A549 (cell line): ENCODE results near the gene STING1. TPM values are rescaled to one million over a fixed set of nuclear protein-coding genes. Genes with fewer than 3 reads are reported as not detected.

Source experiments
- ATAC-seq, 2 experiments: fragments of 200-7000 bp in 1 of 2; fragments of >200 bp in 1 of 2; cut with Nextera tagmentation in 1 of 2; cut with Tn5 transposase in 1 of 2; 3 replicates each; pipeline versions ENCODE4 v1.8.0 to v1.9.1; 2018 to 2020; ENCODE audit warnings: mild to moderate bottlenecking in 1 of 2, moderate library complexity in 1 of 2
- CTCF ChIA-PET: fragments of 300-600 bp; sonication (Branson Sonifier 250); formaldehyde crosslinking; extraction: SDS; loops from one replicate; lab custom pipeline; 2021; ENCODE audit warnings: antibody characterized with exemption, inconsistent platforms; lab: Yijun Ruan, JAX
- POLR2A ChIA-PET: fragments of 350-600 bp; formaldehyde crosslinking; extraction: SDS; loops from one replicate; lab custom pipeline; 2021; ENCODE audit warnings: antibody characterized with exemption, inconsistent platforms; lab: Yijun Ruan, JAX
- DNase-seq, 2 experiments: peaks; one replicate each; pipeline versions ENCODE4 v3.0.0 to v3.0.0-alpha.2; 2011 to 2016; ENCODE audit warnings: low read depth in 1 of 2, low spot score in 1 of 2
- FAIRE-seq: peaks from 2 replicates; lab custom pipeline; 2011; peaks lifted over from hg19 to GRCh38; lab: Jason Lieb, UNC
- H3K27ac ChIP-seq, 2 experiments: fragments of >200 bp; sonication (Bioruptor Twin); formaldehyde crosslinking; 3 replicates each; pipeline ENCODE4 v1.5.1; 2016 to 2017
- H3K4me1 ChIP-seq: fragments of >200 bp; sonication (Bioruptor Twin); formaldehyde crosslinking; 3 replicates; pipeline ENCODE4 v1.6.1; 2016
- H3K4me2 ChIP-seq: fragments of >200 bp; sonication (Bioruptor Twin); formaldehyde crosslinking; 3 replicates; pipeline ENCODE4 v1.6.1; 2016
- H3K4me3 ChIP-seq: fragments of >200 bp; sonication (Bioruptor Twin); formaldehyde crosslinking; 3 replicates; pipeline ENCODE4 v1.5.1; 2016
- H3K9me3 ChIP-seq: fragments of >200 bp; sonication (Bioruptor Twin); formaldehyde crosslinking; 3 replicates; pipeline ENCODE4 v1.6.1; 2016
- CHD2 ChIP-seq: fragments of 150-350 bp; IDR thresholded peaks from 2 replicates; pipeline ENCODE4 v1.6.1; 2014; ENCODE audit warnings: low read length; ENCODE audit not compliant: partially characterized antibody
- EP300 ChIP-seq, 2 experiments: fragments of >200 bp; sonication (Bioruptor Twin); formaldehyde crosslinking; IDR thresholded peaks; 2 replicates in 1 of 2; 3 replicates in 1 of 2; pipeline ENCODE4 v1.6.1; 2016 to 2017
- FOSB ChIP-seq: fragments of 250-450 bp; sonication (Bioruptor Pico); IDR thresholded peaks from 2 replicates; pipeline ENCODE4 v1.5.0; 2020; ENCODE audit warnings: mild to moderate bottlenecking, moderate library complexity
- GATA3 ChIP-seq: IDR thresholded peaks from 2 replicates; pipeline ENCODE4 v1.6.1; 2012; ENCODE audit warnings: borderline replicate concordance
- HEYL ChIP-seq: fragments of 250-450 bp; sonication (Bioruptor Pico); IDR thresholded peaks from 2 replicates; pipeline ENCODE4 v1.8.0; 2021; ENCODE audit warnings: mild to moderate bottlenecking, moderate library complexity
- HMGXB4 ChIP-seq: fragments of 250-450 bp; sonication (Bioruptor Pico); IDR thresholded peaks from 2 replicates; pipeline ENCODE4 v1.5.0; 2021; ENCODE audit warnings: mild to moderate bottlenecking, moderate library complexity, borderline replicate concordance
- HOXA7 ChIP-seq: fragments of 250-450 bp; sonication (Bioruptor Pico); IDR thresholded peaks from 2 replicates; pipeline ENCODE4 v1.5.0; 2020; ENCODE audit warnings: mild to moderate bottlenecking, moderate library complexity
- HOXB13 ChIP-seq: fragments of 250-450 bp; sonication (Bioruptor Pico); IDR thresholded peaks from 2 replicates; pipeline ENCODE4 v1.5.0; 2020; ENCODE audit warnings: low read depth, mild to moderate bottlenecking, moderate library complexity
- HOXB5 ChIP-seq: fragments of 250-450 bp; sonication (Bioruptor Pico); IDR thresholded peaks from 2 replicates; pipeline ENCODE4 v1.5.0; 2020; ENCODE audit warnings: mild to moderate bottlenecking, moderate library complexity
- JUN ChIP-seq, 2 experiments: fragments of >200 bp; sonication (Bioruptor Twin); formaldehyde crosslinking; IDR thresholded peaks; 2 replicates in 1 of 2; 3 replicates in 1 of 2; pipeline ENCODE4 v1.6.1; 2016 to 2017
- JUNB ChIP-seq: fragments of >200 bp; sonication (Bioruptor Twin); formaldehyde crosslinking; IDR thresholded peaks from 2 replicates; pipeline ENCODE4 v1.6.1; 2016
- KDM1A ChIP-seq: fragments of 200-600 bp; sonication (generic); IDR thresholded peaks from 2 replicates; pipeline ENCODE4 v1.6.1; 2016; ENCODE audit warnings: low read depth, mild to moderate bottlenecking
- KDM5A ChIP-seq: fragments of 200-600 bp; sonication (generic); IDR thresholded peaks from 2 replicates; pipeline ENCODE4 v1.6.1; 2016; ENCODE audit warnings: antibody characterized with exemption, mild to moderate bottlenecking
- MAFK ChIP-seq: fragments of 450-650 bp; IDR thresholded peaks from 2 replicates; pipeline ENCODE4 v1.6.1; 2014; ENCODE audit not compliant: partially characterized antibody
- MAZ ChIP-seq: fragments of 150-350 bp; IDR thresholded peaks from 2 replicates; pipeline ENCODE4 v1.6.1; 2014; ENCODE audit warnings: antibody characterized with exemption, low read depth, low read length, borderline replicate concordance
- NR3C1 ChIP-seq: fragments of >200 bp; sonication (Bioruptor Twin); formaldehyde crosslinking; IDR thresholded peaks from 3 replicates; pipeline ENCODE4 v1.6.1; 2017
- PHF8 ChIP-seq: fragments of 200-600 bp; sonication (generic); IDR thresholded peaks from 2 replicates; pipeline ENCODE4 v1.6.1; 2016; ENCODE audit warnings: low read depth, mild to moderate bottlenecking, antibody characterized with exemption, moderate library complexity, borderline replicate concordance
- POLR2A ChIP-seq: IDR thresholded peaks from 2 replicates; pipeline ENCODE4 v1.6.1; 2012; ENCODE audit warnings: mild to moderate bottlenecking, low read length
- POLR2AphosphoS2 ChIP-seq: conservative IDR thresholded peaks from 2 replicates; pipeline ENCODE4 v1.6.1; 2012; ENCODE audit warnings: low read length, improper control_type of control experiment, inconsistent platforms
- RAD21 ChIP-seq, 2 experiments: fragments of >200 bp in 1 of 2; sonication (Bioruptor Twin) in 1 of 2; formaldehyde crosslinking in 1 of 2; IDR thresholded peaks in 1 of 2; conservative IDR thresholded peaks in 1 of 2; 2 replicates in 1 of 2; 3 replicates in 1 of 2; pipeline ENCODE4 v1.6.1; 2012 to 2018; ENCODE audit warnings: inconsistent platforms in 1 of 2
- SMC3 ChIP-seq: fragments of >200 bp; sonication (Bioruptor Twin); formaldehyde crosslinking; IDR thresholded peaks from 3 replicates; pipeline ENCODE4 v1.6.1; 2018; ENCODE audit warnings: inconsistent platforms
- TFCP2L1 ChIP-seq: fragments of 250-450 bp; sonication (Bioruptor Pico); IDR thresholded peaks from 2 replicates; pipeline ENCODE4 v1.5.0; 2021; ENCODE audit warnings: mild to moderate bottlenecking
- TP53 ChIP-seq: fragments of 250-450 bp; sonication (Bioruptor Pico); IDR thresholded peaks from 2 replicates; pipeline ENCODE4 v1.5.0; 2021; ENCODE audit warnings: mild to moderate bottlenecking, moderate library complexity
- ZC3H11A ChIP-seq: fragments of 450-650 bp; IDR thresholded peaks from 2 replicates; pipeline ENCODE4 v1.6.1; 2014; ENCODE audit warnings: antibody characterized with exemption, mild to moderate bottlenecking
- ZFP36 ChIP-seq: fragments of 450-650 bp; IDR thresholded peaks from 2 replicates; pipeline ENCODE4 v1.6.1; 2014; ENCODE audit warnings: borderline replicate concordance; ENCODE audit not compliant: partially characterized antibody
- ZNF302 ChIP-seq: fragments of 250-450 bp; sonication (Bioruptor Pico); IDR thresholded peaks from 2 replicates; pipeline ENCODE4 v1.9.0; 2021; ENCODE audit warnings: inconsistent platforms, mild to moderate bottlenecking, moderate library complexity
- ZSCAN20 ChIP-seq: fragments of 250-450 bp; sonication (Bioruptor Pico); IDR thresholded peaks from 2 replicates; pipeline ENCODE4 v1.8.0; 2022; ENCODE audit warnings: mild to moderate bottlenecking, moderate library complexity
- WGBS: methylation state at CpG from one replicate; pipeline ENCODE4 v1.1.6; 2017; ENCODE audit errors: missing lambda C conversion rate; 5-methylcytosine and 5-hydroxymethylcytosine counted together
- polyA plus RNA-seq, 4 experiments: library from polyadenylated mRNA; depleted of rRNA in 3 of 4; stranded (reverse); fragments of >200 nt; fragmentation: RNase III in 1 of 4; extraction: RNeasy Plus Mini Kit Qiagen cat#74134 plus additional on column Dnase treatment in 1 of 4; gene quantifications; 2 replicates in 3 of 4; 3 replicates in 1 of 4; pipeline ENCODE4 v1.2.3, GENCODE V29; 2011 to 2017
- TF ChIP-seq, protein P1 (sequence below): fragments of >200 bp; sonication (Bioruptor Twin); formaldehyde crosslinking; IDR thresholded peaks from 3 replicates; pipeline ENCODE4 v1.6.1; 2016
- TF ChIP-seq, protein P2 (sequence below): fragments of >200 bp; sonication (Bioruptor Twin); formaldehyde crosslinking; IDR thresholded peaks from 3 replicates; pipeline ENCODE4 v1.5.1; 2016

The STING1 gene
- polyA plus RNA-seq, 2 of the 4 experiments (the other 2 are of a cell fraction) = 0.72 to 0.92 TPM

GRCh38 chr5:139456776-139457175, 25.8 kb downstream of the STING1 start:
- ChIA-PET POLR2A (no interaction called here), CTCF (interaction anchor here (1.2 to 1.7 kb wide), 2 partner anchors 57 to 60 kb away, joined by 3 to 7 read pairs; no protein-coding TSS in a partner anchor)
- no peak overlapping the region for H3K4me2 ChIP-seq
- H3K4me1 ChIP-seq = no peaks in the 10 kb centered on the region
- WGBS = 75% methylated on average over 12 of the region's 12 CpGs
- no peaks in the 10 kb centered on the region for H3K9me3 ChIP-seq
- TF ChIP-seq PHF8 (no peak), TP53 (CRISPR knock-in tag) (no peak), EP300 (IDR thresholded peaks at IDR 0.05) (no peak), HOXB5 (CRISPR knock-in tag) (no peak), ZC3H11A (no peak), TFCP2L1 (CRISPR knock-in tag) (no peak), HOXB13 (CRISPR knock-in tag) (no peak), MAFK (no peak), FOSB (CRISPR knock-in tag) (no peak), ZFP36 (no peak), GATA3 (no peak), MAZ (no peak), RAD21 (conservative IDR thresholded peaks at IDR 0.05 in 1 of 2, IDR thresholded peaks at IDR 0.05 in 1 of 2) (no peak), HMGXB4 (no peak), ZNF302 (CRISPR knock-in tag) (no peak), HEYL (CRISPR knock-in tag) (no peak), JUN (IDR thresholded peaks at IDR 0.05) (no peak)
- TF ChIP-seq, protein P1, sequence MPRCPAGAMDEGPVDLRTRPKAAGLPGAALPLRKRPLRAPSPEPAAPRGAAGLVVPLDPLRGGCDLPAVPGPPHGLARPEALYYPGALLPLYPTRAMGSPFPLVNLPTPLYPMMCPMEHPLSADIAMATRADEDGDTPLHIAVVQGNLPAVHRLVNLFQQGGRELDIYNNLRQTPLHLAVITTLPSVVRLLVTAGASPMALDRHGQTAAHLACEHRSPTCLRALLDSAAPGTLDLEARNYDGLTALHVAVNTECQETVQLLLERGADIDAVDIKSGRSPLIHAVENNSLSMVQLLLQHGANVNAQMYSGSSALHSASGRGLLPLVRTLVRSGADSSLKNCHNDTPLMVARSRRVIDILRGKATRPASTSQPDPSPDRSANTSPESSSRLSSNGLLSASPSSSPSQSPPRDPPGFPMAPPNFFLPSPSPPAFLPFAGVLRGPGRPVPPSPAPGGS = no peak
- H3K27ac ChIP-seq = no peak overlapping the region
- H3K4me3 ChIP-seq = no peak overlapping the region
- no peak; a peak in 1 of 6 replicates for ATAC-seq
- no peak for DNase-seq
- FAIRE-seq = no peak

DNA sequence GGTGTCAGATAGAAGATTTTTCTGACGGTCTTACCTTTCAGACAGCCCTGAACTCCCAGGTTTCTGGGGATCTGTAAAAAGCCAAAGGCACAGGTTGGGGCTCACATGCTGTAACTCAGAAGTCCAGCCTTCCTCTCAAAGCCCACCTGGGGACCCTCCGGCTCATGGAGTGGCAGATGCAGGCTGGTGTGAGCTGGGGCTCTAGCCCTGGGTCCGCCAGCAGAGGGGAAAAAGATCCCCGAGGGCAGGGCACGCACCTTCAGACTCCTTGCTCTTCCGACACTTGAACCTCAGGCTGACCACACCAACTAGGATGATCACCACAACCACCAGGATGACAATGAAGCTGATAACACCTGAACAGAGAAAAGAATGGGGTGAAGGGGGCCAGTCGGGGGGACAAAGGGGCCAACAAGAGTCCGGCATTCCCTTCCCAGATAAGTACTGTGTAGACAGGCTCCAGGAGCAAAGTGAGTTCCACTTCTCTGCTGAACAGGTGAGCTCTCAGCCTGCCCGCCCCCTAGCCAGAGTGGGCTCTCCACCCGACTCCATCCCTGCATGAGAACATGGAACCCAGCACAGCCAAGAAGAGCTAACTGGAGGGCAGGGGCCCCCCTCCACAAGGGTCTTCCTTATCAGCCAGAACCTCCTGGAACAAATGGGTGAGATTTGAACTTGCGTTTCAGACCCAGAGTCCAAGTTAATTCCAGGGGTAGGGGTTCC, 27.8 kb downstream of the STING1 start:
- Histone ChIP-seq H3K4me1 (no peaks in the 10 kb centered on the region), H3K4me2 (no peak overlapping the region), H3K4me3 (no peak overlapping the region), H3K9me3 (no peaks in the 10 kb centered on the region), H3K27ac (no peak overlapping the region)
- ChIA-PET CTCF (no interaction called here), POLR2A (no interaction called here)
- peak; percentile 26 to 47; a peak in 4 of 6 replicates for ATAC-seq
- no peak for TF ChIP-seq NR3C1
- no peak for TF ChIP-seq MAZ
- no peak for TF ChIP-seq HOXA7
- no peak for TF ChIP-seq ZNF302 (CRISPR knock-in tag)
- no peak for TF ChIP-seq RAD21 (conservative IDR thresholded peaks at IDR 0.05 in 1 of 2, IDR thresholded peaks at IDR 0.05 in 1 of 2)
- no peak for TF ChIP-seq POLR2AphosphoS2
- TF ChIP-seq JUNB = no peak
- no peak for TF ChIP-seq CHD2
- no peak for TF ChIP-seq SMC3
- TF ChIP-seq KDM1A = no peak
- no peak for TF ChIP-seq POLR2A
- no peak for TF ChIP-seq KDM5A
- no peak for TF ChIP-seq FOSB (CRISPR knock-in tag)
- TF ChIP-seq, protein P2, sequence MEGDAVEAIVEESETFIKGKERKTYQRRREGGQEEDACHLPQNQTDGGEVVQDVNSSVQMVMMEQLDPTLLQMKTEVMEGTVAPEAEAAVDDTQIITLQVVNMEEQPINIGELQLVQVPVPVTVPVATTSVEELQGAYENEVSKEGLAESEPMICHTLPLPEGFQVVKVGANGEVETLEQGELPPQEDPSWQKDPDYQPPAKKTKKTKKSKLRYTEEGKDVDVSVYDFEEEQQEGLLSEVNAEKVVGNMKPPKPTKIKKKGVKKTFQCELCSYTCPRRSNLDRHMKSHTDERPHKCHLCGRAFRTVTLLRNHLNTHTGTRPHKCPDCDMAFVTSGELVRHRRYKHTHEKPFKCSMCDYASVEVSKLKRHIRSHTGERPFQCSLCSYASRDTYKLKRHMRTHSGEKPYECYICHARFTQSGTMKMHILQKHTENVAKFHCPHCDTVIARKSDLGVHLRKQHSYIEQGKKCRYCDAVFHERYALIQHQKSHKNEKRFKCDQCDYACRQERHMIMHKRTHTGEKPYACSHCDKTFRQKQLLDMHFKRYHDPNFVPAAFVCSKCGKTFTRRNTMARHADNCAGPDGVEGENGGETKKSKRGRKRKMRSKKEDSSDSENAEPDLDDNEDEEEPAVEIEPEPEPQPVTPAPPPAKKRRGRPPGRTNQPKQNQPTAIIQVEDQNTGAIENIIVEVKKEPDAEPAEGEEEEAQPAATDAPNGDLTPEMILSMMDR = no peak
- TF ChIP-seq, protein P1 = no peak
- no peak for TF ChIP-seq ZSCAN20 (CRISPR knock-in tag)
- FAIRE-seq = no peak
- WGBS = 67% methylated on average over 11 of the region's 11 CpGs
- no peak for DNase-seq
